ENCODE data around the gene YEATS2.

Gene YEATS2

GRCh38 chr3:183697610-183698317 lies at the start of gene YEATS2:
Gene YEATS2 (plus strand): TSS chr3:183697797. CDS start chr3:183715163, 17,366 bp downstream.
- DNase-seq (ENCODE audit: low read depth) = no peak
- H3K4me3 ChIP-seq (ENCODE audit: low read depth, low read length) = peak within 1 kb of the TSS; percentile 97
- no peak for TF ChIP-seq CTCF (IDR thresholded peaks at IDR 0.05; ENCODE audit: low read depth, low read length, missing control alignments)

- DNase-seq (ENCODE audit: low read depth) = no peak
- H3K4me3 ChIP-seq (ENCODE audit: low read depth, low read length) = no peak overlapping the region
- TF ChIP-seq CTCF (IDR thresholded peaks at IDR 0.05; ENCODE audit: low read depth, low read length, missing control alignments) = no peak
These were observed 47.0 kb upstream of the YEATS2 start for GRCh38 chr3:183650554-183650953.

DNA sequence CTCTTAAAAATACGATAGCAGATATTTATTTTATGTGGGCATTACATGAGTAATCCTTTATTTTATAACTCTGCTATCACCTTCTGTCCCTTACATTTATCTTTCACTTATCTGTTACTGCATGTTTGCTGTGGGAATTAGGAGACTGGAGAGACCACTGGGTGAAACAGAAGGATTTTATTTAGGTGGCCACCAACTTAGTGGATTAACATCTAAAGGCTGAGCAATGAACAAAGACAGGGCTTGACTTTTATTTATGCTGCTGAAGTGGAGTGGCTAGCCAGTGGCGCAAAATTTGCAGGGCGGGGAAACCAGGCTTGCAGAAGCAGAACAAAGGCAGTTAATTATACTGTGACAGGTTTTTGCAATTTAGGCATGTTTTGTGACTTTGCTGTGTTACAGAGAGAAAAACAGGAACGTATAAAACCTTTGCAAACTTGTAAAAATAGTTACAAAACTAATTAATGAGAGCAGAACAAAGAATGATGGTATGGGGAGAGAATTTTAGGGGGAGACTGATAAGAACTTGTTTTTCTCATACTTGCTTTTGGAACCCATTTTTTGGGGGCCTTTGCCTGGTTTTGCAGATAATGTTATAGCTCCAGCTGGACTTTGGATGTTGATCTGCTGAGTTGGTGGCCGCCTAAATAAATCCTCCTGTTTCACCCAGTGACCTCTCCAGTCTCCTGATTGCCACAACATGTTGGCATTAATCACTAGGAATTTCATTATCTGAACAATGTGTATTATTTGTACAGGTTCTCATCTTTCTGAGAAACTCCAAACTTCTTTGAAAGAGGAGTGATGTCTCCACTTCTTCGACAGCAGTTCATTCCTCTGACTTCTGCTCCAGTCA lies 44.2 kb upstream of the YEATS2 start:
- TF ChIP-seq CTCF (IDR thresholded peaks at IDR 0.05; ENCODE audit: low read depth, low read length, missing control alignments) = no peak
- H3K4me3 ChIP-seq (ENCODE audit: low read depth, low read length) = no peak overlapping the region
- no peak for DNase-seq (ENCODE audit: low read depth)

GRCh38 chr3:183654727-183655126 lies 42.9 kb upstream of the YEATS2 start:
- DNase-seq (ENCODE audit: low read depth) = no peak
- no peak overlapping the region for H3K4me3 ChIP-seq (ENCODE audit: low read depth, low read length)
- TF ChIP-seq CTCF (IDR thresholded peaks at IDR 0.05; ENCODE audit: low read depth, low read length, missing control alignments) = no peak

DNA sequence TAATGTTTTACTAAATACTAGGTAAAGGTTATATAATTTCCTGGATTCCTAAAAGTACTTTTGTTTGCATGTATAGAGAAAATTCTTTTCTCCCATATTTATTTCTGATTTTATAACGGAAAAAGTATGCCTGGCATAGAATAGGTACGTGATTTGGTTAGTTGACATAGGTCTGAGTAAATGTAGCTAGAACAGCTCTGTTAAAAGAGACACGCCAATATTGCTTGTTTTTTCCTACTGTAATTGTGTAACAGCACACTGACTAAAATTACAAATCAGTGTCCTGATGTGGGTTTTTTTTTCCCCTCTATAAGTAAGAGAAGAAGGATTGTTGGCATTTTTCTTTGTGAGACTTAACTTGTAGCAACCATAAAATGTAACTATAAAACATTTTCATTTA lies 35.5 kb upstream of the YEATS2 start:
- H3K4me3 ChIP-seq (ENCODE audit: low read depth, low read length) = no peak overlapping the region
- TF ChIP-seq CTCF (IDR thresholded peaks at IDR 0.05; ENCODE audit: low read depth, low read length, missing control alignments) = no peak
- no peak for DNase-seq (ENCODE audit: low read depth)

DNA sequence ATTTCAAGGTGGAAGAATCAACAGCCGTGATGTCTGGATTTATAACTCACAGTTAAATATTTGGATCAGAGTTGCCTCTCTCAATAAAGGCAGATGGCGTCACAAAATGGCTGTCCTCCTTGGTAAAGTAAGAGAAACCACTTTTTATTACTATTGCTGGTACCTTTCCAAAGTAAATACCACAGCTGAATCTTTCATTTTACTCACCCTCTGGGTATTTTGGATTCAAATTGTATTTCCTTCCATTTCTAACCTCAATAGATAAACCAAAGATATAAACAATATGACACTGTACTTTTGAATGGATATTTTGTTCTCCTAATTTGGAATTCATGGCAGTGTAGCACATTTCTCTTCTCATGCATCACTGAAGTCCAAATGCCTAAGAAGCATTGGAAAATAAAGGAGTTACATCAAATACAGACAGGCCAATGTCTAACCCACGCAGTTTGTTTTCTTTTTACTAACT lies 32.6 kb upstream of the YEATS2 start:
- DNase-seq (ENCODE audit: low read depth) = no peak
- TF ChIP-seq CTCF (IDR thresholded peaks at IDR 0.05; ENCODE audit: low read depth, low read length, missing control alignments) = no peak
- no peak overlapping the region for H3K4me3 ChIP-seq (ENCODE audit: low read depth, low read length)

All from GM12864 (cell line).